PC-3 (cell line): ENCODE measurements around the gene NKAIN2.

Source experiments
- EZH2 ChIP-seq: fragments of 300-600 bp; sonication (generic); IDR thresholded peaks from one replicate; pipeline ENCODE4 v1.6.1; 2017; ENCODE audit warnings: antibody characterized with exemption, mild to moderate bottlenecking, low read length; ENCODE audit not compliant: unreplicated experiment
- TF ChIP-seq, protein P1 (sequence below): fragments of 300-600 bp; sonication (generic); conservative IDR thresholded peaks from 2 replicates; pipeline ENCODE4 v1.5.1; 2017; ENCODE audit warnings: antibody characterized with exemption, low read depth, mild to moderate bottlenecking, low read length

DNA sequence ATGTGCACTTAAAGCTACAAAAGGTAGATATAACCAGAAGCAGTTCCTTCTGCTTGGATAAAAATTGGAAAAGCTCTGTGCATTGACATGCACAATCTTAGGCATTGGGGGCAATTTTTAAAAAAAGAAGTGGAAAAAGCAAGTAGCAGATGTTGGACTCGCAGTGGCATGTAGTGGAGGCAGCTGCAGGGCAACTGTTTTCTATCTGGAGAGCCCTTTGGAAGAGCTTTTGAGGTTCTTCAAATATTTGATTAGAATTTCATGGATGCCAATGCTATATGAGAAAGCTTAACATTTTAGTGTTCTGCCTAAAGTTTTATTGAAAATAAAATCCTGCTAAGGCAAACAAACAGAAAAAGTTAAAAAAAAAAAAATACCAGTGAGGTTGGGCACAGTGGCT is 770.3 kb downstream of the NKAIN2 start:
- TF ChIP-seq, protein P1, sequence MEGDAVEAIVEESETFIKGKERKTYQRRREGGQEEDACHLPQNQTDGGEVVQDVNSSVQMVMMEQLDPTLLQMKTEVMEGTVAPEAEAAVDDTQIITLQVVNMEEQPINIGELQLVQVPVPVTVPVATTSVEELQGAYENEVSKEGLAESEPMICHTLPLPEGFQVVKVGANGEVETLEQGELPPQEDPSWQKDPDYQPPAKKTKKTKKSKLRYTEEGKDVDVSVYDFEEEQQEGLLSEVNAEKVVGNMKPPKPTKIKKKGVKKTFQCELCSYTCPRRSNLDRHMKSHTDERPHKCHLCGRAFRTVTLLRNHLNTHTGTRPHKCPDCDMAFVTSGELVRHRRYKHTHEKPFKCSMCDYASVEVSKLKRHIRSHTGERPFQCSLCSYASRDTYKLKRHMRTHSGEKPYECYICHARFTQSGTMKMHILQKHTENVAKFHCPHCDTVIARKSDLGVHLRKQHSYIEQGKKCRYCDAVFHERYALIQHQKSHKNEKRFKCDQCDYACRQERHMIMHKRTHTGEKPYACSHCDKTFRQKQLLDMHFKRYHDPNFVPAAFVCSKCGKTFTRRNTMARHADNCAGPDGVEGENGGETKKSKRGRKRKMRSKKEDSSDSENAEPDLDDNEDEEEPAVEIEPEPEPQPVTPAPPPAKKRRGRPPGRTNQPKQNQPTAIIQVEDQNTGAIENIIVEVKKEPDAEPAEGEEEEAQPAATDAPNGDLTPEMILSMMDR, result no peak
- TF ChIP-seq EZH2, result no peak
